ENCODE measurements around the gene EEFSEC.

DNA sequence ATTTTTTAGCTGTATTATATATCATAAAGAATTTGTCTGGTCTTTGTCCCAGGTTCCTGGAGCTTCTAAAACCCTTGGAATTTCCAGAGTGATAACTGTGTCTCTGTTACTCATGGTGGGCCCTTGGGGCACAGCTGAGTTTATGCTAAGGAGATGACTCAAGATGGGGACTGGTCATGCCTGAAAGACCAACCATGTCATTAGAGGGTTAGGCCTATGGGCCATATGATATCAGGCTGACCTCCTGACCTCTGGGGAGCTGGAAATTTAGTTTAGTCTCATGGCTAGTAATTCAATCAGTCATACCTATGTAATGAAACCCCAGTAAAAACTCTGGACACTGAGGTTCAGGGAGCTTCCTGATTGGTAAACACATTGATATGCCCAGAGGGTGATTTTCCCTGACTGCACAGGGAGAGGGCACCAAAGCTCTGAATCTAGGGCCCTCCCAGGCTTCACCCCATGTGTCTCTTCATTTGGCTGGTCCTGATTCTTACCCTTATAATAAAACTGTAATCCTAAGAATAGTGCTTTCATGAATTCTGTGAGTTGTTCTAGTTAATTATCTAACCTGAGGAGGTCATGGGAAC is 69.6 kb downstream of the EEFSEC start:
- TF ChIP-seq, protein P1, sequence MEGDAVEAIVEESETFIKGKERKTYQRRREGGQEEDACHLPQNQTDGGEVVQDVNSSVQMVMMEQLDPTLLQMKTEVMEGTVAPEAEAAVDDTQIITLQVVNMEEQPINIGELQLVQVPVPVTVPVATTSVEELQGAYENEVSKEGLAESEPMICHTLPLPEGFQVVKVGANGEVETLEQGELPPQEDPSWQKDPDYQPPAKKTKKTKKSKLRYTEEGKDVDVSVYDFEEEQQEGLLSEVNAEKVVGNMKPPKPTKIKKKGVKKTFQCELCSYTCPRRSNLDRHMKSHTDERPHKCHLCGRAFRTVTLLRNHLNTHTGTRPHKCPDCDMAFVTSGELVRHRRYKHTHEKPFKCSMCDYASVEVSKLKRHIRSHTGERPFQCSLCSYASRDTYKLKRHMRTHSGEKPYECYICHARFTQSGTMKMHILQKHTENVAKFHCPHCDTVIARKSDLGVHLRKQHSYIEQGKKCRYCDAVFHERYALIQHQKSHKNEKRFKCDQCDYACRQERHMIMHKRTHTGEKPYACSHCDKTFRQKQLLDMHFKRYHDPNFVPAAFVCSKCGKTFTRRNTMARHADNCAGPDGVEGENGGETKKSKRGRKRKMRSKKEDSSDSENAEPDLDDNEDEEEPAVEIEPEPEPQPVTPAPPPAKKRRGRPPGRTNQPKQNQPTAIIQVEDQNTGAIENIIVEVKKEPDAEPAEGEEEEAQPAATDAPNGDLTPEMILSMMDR (IDR thresholded peaks at IDR 0.05): no peak
- TF ChIP-seq ZFX (IDR thresholded peaks at IDR 0.05; ENCODE audit: borderline replicate concordance): no peak
